HepG2 (cell line): ENCODE results near the gene DGAT2L6. TPM values are rescaled to one million over a fixed set of nuclear protein-coding genes. Genes with fewer than 3 reads are reported as not detected.

Experiments
- ATAC-seq: fragments of 200-7000 bp; cut with Tn5 transposase; 3 replicates; pipeline ENCODE4 v1.9.1; 2020; ENCODE audit warnings: mild to moderate bottlenecking, moderate library complexity
- BruUV-seq: library from RNA; stranded (reverse); fragments of 400-500 nt; replicated peaks from 2 replicates; lab custom pipeline; 2021; lab: Mats Ljungman, UMichigan
- CTCF ChIA-PET: fragments of 300-600 bp; formaldehyde crosslinking; extraction: SDS; loops from one replicate; lab custom pipeline; 2021; ENCODE audit warnings: low total read pairs, inconsistent platforms, low intra/inter-chr PET ratio; lab: Yijun Ruan, JAX
- POLR2A ChIA-PET: fragments of 350-600 bp; sonication (Branson Sonifier 250); formaldehyde crosslinking; loops from one replicate; lab custom pipeline; 2020; ENCODE audit warnings: antibody characterized with exemption, inconsistent platforms; lab: Yijun Ruan, JAX
- DNase-seq: peaks from one replicate; pipeline ENCODE4 v3.0.0-alpha.2; 2015; ENCODE audit warnings: low spot score
- FAIRE-seq: peaks from 3 replicates; lab custom pipeline; 2011; peaks lifted over from hg19 to GRCh38; lab: Jason Lieb, UNC
- H2AFZ ChIP-seq: one replicate; pipeline ENCODE4 v1.6.1; 2011; ENCODE audit warnings: low read length, inconsistent platforms
- H3K27ac ChIP-seq: fragments of 300-600 bp; 3 replicates; pipeline ENCODE4 v1.8.0; 2011; ENCODE audit warnings: mixed run types, mild to moderate bottlenecking, mixed read lengths, low read length, inconsistent platforms; ENCODE audit not compliant: insufficient read depth; ENCODE audit errors: extremely low read length
- H3K27me3 ChIP-seq, 2 experiments: fragments of 200-600 bp in 1 of 2; 2 replicates in 1 of 2; 3 replicates in 1 of 2; pipeline versions ENCODE4 v1.6.0 to v1.8.0; 2011; ENCODE audit warnings: low read length in 2 of 2, mild to moderate bottlenecking in 2 of 2, moderate library complexity in 2 of 2, inconsistent platforms in 1 of 2; ENCODE audit not compliant: insufficient read depth in 2 of 2, control insufficient read depth in 1 of 2
- H3K36me3 ChIP-seq, 2 experiments: fragments of 200-600 bp in 1 of 2; replicated peaks in 1 of 2; 2 replicates in 1 of 2; 3 replicates in 1 of 2; pipeline versions ENCODE4 v1.5.1 to v1.8.0; 2011; ENCODE audit warnings: low read length in 2 of 2, inconsistent platforms in 1 of 2; ENCODE audit not compliant: insufficient read depth in 2 of 2, control insufficient read depth in 1 of 2
- H3K4me1 ChIP-seq: 2 replicates; pipeline ENCODE4 v1.5.1; 2012; ENCODE audit warnings: low read length, inconsistent platforms; ENCODE audit not compliant: insufficient read depth
- H3K4me2 ChIP-seq: 2 replicates; pipeline ENCODE4 v1.6.0; 2011; ENCODE audit warnings: low read depth, low read length, inconsistent platforms
- H3K4me3 ChIP-seq, 3 experiments: fragments of 200-600 bp in 1 of 3; sonication (generic), shearing (Covaris generic) in 1 of 3; replicated peaks in 1 of 3; 2 replicates each; pipeline ENCODE4 v1.5.1; 2011 to 2016; ENCODE audit warnings: low read length in 3 of 3, inconsistent platforms in 2 of 3, low read depth in 2 of 3, mild to moderate bottlenecking in 2 of 3, control low read depth in 1 of 3, mixed read lengths in 1 of 3; ENCODE audit not compliant: insufficient read depth in 1 of 3
- H3K79me2 ChIP-seq: one replicate; pipeline ENCODE4 v1.6.1; 2011; ENCODE audit warnings: low read length, inconsistent platforms; ENCODE audit not compliant: insufficient read depth
- H3K9ac ChIP-seq: 2 replicates; pipeline ENCODE4 v1.6.0; 2011; ENCODE audit warnings: mild to moderate bottlenecking, low read depth, low read length, inconsistent platforms; ENCODE audit not compliant: insufficient read depth
- H3K9me3 ChIP-seq: 2 replicates; pipeline ENCODE4 v1.5.1; 2012; ENCODE audit warnings: mild to moderate bottlenecking, low read length
- H4K20me1 ChIP-seq: 2 replicates; pipeline ENCODE4 v1.6.0; 2011; ENCODE audit warnings: inconsistent platforms, mild to moderate bottlenecking, low read length, moderate library complexity; ENCODE audit not compliant: insufficient read depth
- DMAP1 ChIP-seq: IDR thresholded peaks from 2 replicates; pipeline ENCODE4 v1.6.1; 2016
- FOSL1 ChIP-seq: sonication (generic); formaldehyde crosslinking; IDR thresholded peaks from 2 replicates; pipeline ENCODE4 v1.9.0; 2021; ENCODE audit warnings: missing genetic modification reagents, borderline replicate concordance
- FOXA3 ChIP-seq: IDR thresholded peaks from 2 replicates; pipeline ENCODE4 v1.6.1; 2016; ENCODE audit warnings: missing genetic modification reagents, missing compliant biosample characterization
- FOXK2 ChIP-seq: fragments of 450-650 bp; IDR thresholded peaks from 2 replicates; pipeline ENCODE4 v1.6.1; 2016
- GATAD2A ChIP-seq: IDR thresholded peaks from 2 replicates; pipeline ENCODE4 v1.6.1; 2016
- GTF2F1 ChIP-seq: fragments of 150-350 bp; IDR thresholded peaks from 2 replicates; pipeline ENCODE4 v1.6.1; 2014; ENCODE audit warnings: low read length
- KDM5B ChIP-seq: sonication (generic); formaldehyde crosslinking; IDR thresholded peaks from 2 replicates; pipeline ENCODE4 v1.4.0; 2020; ENCODE audit warnings: missing genetic modification reagents, mild to moderate bottlenecking, borderline replicate concordance
- MAFK ChIP-seq, 2 experiments: IDR thresholded peaks in 1 of 2; conservative IDR thresholded peaks in 1 of 2; 2 replicates each; pipeline ENCODE4 v1.6.1; 2011; ENCODE audit warnings: improper control_type of control experiment in 2 of 2, low read length in 2 of 2
- MATR3 ChIP-seq: sonication (generic); formaldehyde crosslinking; IDR thresholded peaks from 2 replicates; pipeline ENCODE4 v1.4.0; 2020; ENCODE audit warnings: missing genetic modification reagents
- MBD4 ChIP-seq: IDR thresholded peaks from 2 replicates; pipeline ENCODE4 v1.6.1; 2012; ENCODE audit warnings: low read length, inconsistent platforms, borderline replicate concordance
- MED1 ChIP-seq: sonication (generic); formaldehyde crosslinking; IDR thresholded peaks from 2 replicates; pipeline ENCODE4 v1.4.0; 2020; ENCODE audit warnings: missing genetic modification reagents
- NR2F6 ChIP-seq, 2 experiments: IDR thresholded peaks; 2 replicates each; pipeline ENCODE4 v1.6.1; 2016; ENCODE audit warnings: antibody characterized with exemption in 1 of 2, mild to moderate bottlenecking in 1 of 2
- RARG ChIP-seq: sonication (generic); formaldehyde crosslinking; IDR thresholded peaks from 2 replicates; pipeline ENCODE4 v1.4.0; 2020; ENCODE audit warnings: low read depth, mild to moderate bottlenecking, missing genetic modification reagents
- REL ChIP-seq: sonication (generic); formaldehyde crosslinking; conservative IDR thresholded peaks from 2 replicates; pipeline ENCODE4 v1.8.0; 2022; ENCODE audit warnings: mild to moderate bottlenecking, missing genetic modification reagents, moderate library complexity
- SOX13 ChIP-seq, 3 experiments: fragments of 450-650 bp in 1 of 3; sonication (generic) in 1 of 3; formaldehyde crosslinking in 1 of 3; IDR thresholded peaks in 2 of 3; conservative IDR thresholded peaks in 1 of 3; 2 replicates each; pipeline versions ENCODE4 v1.5.0 to v1.6.1; 2016 to 2020; ENCODE audit warnings: antibody characterized with exemption in 1 of 3, mild to moderate bottlenecking in 1 of 3, missing compliant biosample characterization in 1 of 3, missing genetic modification reagents in 1 of 3, moderate library complexity in 1 of 3
- SPEN ChIP-seq: sonication (generic); formaldehyde crosslinking; IDR thresholded peaks from 2 replicates; pipeline ENCODE4 v1.5.1; 2020; ENCODE audit warnings: low read depth, mild to moderate bottlenecking, missing genetic modification reagents
- TCF7 ChIP-seq: sonication (generic); IDR thresholded peaks from 2 replicates; pipeline ENCODE4 v1.6.1; 2016; ENCODE audit warnings: antibody characterized with exemption, low read depth
- ZFX ChIP-seq: sonication (generic); formaldehyde crosslinking; IDR thresholded peaks from 2 replicates; pipeline ENCODE4 v1.4.0; 2020; ENCODE audit warnings: mild to moderate bottlenecking, low read depth, missing genetic modification reagents, moderate library complexity
- ZNF260 ChIP-seq: sonication (generic); formaldehyde crosslinking; IDR thresholded peaks from 2 replicates; pipeline ENCODE4 v1.4.0; 2020; ENCODE audit warnings: missing genetic modification reagents, low read depth, mild to moderate bottlenecking, borderline replicate concordance
- ZNF337 ChIP-seq: sonication (generic); formaldehyde crosslinking; IDR thresholded peaks from 2 replicates; pipeline ENCODE4 v1.5.1; 2020; ENCODE audit warnings: missing genetic modification reagents, low read depth, mild to moderate bottlenecking, borderline replicate concordance
- ZNF513 ChIP-seq: sonication (generic); formaldehyde crosslinking; conservative IDR thresholded peaks from 2 replicates; pipeline ENCODE4 v1.5.0; 2020; ENCODE audit warnings: missing genetic modification reagents
- ZNF552 ChIP-seq: sonication (generic); formaldehyde crosslinking; IDR thresholded peaks from 2 replicates; pipeline ENCODE4 v1.9.0; 2022; ENCODE audit warnings: missing genetic modification reagents, mild to moderate bottlenecking, borderline replicate concordance
- ZNF616 ChIP-seq: sonication (generic); formaldehyde crosslinking; IDR thresholded peaks from 2 replicates; pipeline ENCODE4 v1.5.0; 2020; ENCODE audit warnings: low read depth, mild to moderate bottlenecking, missing genetic modification reagents
- ZNF737 ChIP-seq: sonication (generic); formaldehyde crosslinking; IDR thresholded peaks from 2 replicates; pipeline ENCODE4 v1.5.0; 2020; ENCODE audit warnings: missing genetic modification reagents, mild to moderate bottlenecking, borderline replicate concordance
- WGBS: methylation state at CpG from one replicate; pipeline ENCODE4 v1.1.6; 2017; ENCODE audit warnings: low lambda C conversion rate; 5-methylcytosine and 5-hydroxymethylcytosine counted together
- in situ Hi-C: cut with HindIII; loops from 2 replicates; pipeline ENCODE4 v1.10.0; 2017; ENCODE audit warnings: low pct_unique_long_range_greater_than_20kb; ENCODE audit not compliant: extremely low pct_ligation_motif_present
- intact Hi-C: fragments of 100-400 bp; cut with micrococcal nuclease; formaldehyde crosslinking; loops from one replicate; pipeline ENCODE4 v1.10.0; 2022; ENCODE audit not compliant: unreplicated experiment
- polyA plus RNA-seq, 8 experiments: library from polyadenylated mRNA; depleted of rRNA in 3 of 8; stranded (reverse) in 7 of 8; unstranded in 1 of 8; fragments of >200 nt; fragmentation: Illumina TruSeq in 4 of 8; extraction: Trizol in 4 of 8; gene quantifications; 2 replicates each; pipeline versions ENCODE4 v1.2.1 to v1.2.3, GENCODE V29; 2011 to 2016; ENCODE audit warnings: low read depth in 4 of 8, missing spikeins in 1 of 8, mixed read lengths in 1 of 8; ENCODE audit not compliant: insufficient read depth in 1 of 8
- total RNA-seq, 5 experiments: library from RNA; depleted of rRNA; stranded (reverse); fragments of >200 nt; fragmentation: Illumina TruSeq; extraction: Trizol; gene quantifications; 2 replicates each; pipeline ENCODE4 v1.2.3, GENCODE V29; 2016; ENCODE audit warnings: low read depth in 1 of 5
- TF ChIP-seq, protein P1 (sequence below): IDR thresholded peaks from 2 replicates; pipeline ENCODE4 v1.6.1; 2016; ENCODE audit warnings: mild to moderate bottlenecking

DGAT2L6 gene
- total and polyA plus RNA-seq, 2 of the 13 experiments (the other 11 are each of a cell fraction or from before 2014, with no cell fraction given) = not detected

DNA sequence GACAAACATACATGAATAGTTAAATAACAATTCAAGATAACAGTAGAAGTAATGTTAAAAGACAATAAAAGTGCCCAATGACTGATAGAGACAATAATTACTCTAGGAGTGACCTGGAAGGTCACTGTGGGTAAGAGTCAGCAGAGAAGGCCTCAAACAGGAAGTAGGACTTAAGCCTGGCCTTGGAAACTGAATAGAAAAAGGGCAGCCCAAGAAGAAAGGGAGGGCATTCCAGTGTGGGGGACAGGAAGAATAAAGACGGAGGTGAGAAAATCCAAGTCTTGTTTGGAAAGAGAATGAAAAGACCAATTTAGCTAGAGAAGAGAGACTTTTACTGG is 76.7 kb downstream of the DGAT2L6 start (continued):
- TF ChIP-seq FOXK2 (no peak), MATR3 (CRISPR knock-in tag) (no peak), KDM5B (CRISPR knock-in tag) (no peak), ZNF552 (no peak), GTF2F1 (no peak), ZNF513 (CRISPR knock-in tag) (no peak), ZNF337 (CRISPR knock-in tag) (no peak), ZFX (CRISPR knock-in tag) (no peak), MAFK (conservative IDR thresholded peaks at IDR 0.05 in 1 of 2, IDR thresholded peaks at IDR 0.05 in 1 of 2; ENCODE audit: low read length in 2 of 2) (no peak)

DNA sequence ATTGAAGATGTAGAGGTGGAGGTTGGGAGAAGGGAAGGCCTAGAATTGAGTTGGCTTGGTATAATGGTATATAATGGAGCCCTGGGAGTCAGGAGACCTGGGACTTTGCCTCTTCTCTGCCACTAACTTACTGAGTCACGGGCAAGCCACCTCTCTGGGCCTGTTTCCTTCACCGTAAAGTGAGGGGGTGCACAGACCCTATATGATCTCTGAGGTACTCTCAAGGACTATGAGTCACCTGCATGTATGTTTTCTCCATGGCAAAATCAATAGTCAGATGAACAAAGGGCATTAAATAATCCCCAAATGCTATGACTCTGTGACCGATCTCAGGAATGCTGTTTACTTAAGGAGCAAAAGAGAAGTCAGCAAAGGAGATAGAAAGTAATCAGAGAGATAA is 77.6 kb downstream of the DGAT2L6 start:
- intact Hi-C loops = no loop called here
- no TSS peak for BruUV-seq
- TF ChIP-seq DMAP1 (CRISPR knock-in tag) (no peak), GATAD2A (CRISPR knock-in tag) (peak; percentile 65), SOX13 (IDR thresholded peaks at IDR 0.05) (no peak), SOX13 (CRISPR knock-in tag; conservative IDR thresholded peaks at IDR 0.05 in 1 of 2, IDR thresholded peaks at IDR 0.05 in 1 of 2) (peak in 1 of 2 experiments; percentile 24; a peak in 1 of 4 replicates), SPEN (CRISPR knock-in tag) (no peak), FOXA3 (CRISPR knock-in tag) (peak; percentile 62), REL (CRISPR knock-in tag) (no peak), MED1 (CRISPR knock-in tag) (no peak), TCF7 (peak; percentile 44; the same call in 1 of the 2 replicates), MBD4 (no peak), NR2F6 (IDR thresholded peaks at IDR 0.05) (0 out of 2 replicates have a peak, but pooled peaks have one; percentile 33), NR2F6 (CRISPR knock-in tag; IDR thresholded peaks at IDR 0.05) (no peak), ZNF737 (CRISPR knock-in tag) (no peak), ZNF616 (CRISPR knock-in tag) (no peak), FOSL1 (0 out of 2 replicates have a peak, but pooled peaks have one; percentile 27), ZNF260 (CRISPR knock-in tag) (no peak), RARG (CRISPR knock-in tag) (no peak)
- TF ChIP-seq, protein P1, sequence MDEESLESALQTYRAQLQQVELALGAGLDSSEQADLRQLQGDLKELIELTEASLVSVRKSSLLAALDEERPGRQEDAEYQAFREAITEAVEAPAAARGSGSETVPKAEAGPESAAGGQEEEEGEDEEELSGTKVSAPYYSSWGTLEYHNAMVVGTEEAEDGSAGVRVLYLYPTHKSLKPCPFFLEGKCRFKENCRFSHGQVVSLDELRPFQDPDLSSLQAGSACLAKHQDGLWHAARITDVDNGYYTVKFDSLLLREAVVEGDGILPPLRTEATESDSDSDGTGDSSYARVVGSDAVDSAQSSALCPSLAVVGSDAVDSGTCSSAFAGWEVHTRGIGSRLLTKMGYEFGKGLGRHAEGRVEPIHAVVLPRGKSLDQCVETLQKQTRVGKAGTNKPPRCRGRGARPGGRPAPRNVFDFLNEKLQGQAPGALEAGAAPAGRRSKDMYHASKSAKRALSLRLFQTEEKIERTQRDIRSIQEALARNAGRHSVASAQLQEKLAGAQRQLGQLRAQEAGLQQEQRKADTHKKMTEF (CRISPR knock-in tag) = no peak

More for the DNA sequence above, 77.6 kb downstream of the DGAT2L6 start:
- DNase-seq (peak; percentile 75), ATAC-seq (peak; percentile 80), FAIRE-seq (peak; percentile 42)
- no peaks in the 10 kb centered on the region for H4K20me1 ChIP-seq
- H2AFZ ChIP-seq = no peak overlapping the region
- ChIA-PET CTCF (no interaction called here), POLR2A (no interaction called here)
- in situ Hi-C loops = no loop called here
- H3K4me2 ChIP-seq = peak overlapping the region; percentile 7; the same call in 1 of the 2 replicates
- no peaks in the 10 kb centered on the region for H3K36me3 ChIP-seq
- WGBS = 0% methylated on average over 2 of the region's 3 CpGs
- no peak overlapping the region for H3K27ac ChIP-seq
- H3K9me3 ChIP-seq = no peaks in the 10 kb centered on the region
- no peak overlapping the region for H3K4me3 ChIP-seq
- H3K4me1 ChIP-seq = peaks cover 21% of the 10 kb centered on the region
- no peaks in the 10 kb centered on the region for H3K79me2 ChIP-seq
- H3K9ac ChIP-seq = no peak overlapping the region
- no peaks in the 10 kb centered on the region for H3K27me3 ChIP-seq
